HG02571 (cell line): ENCODE data around the gene CISTR.

Source experiments
- ATAC-seq: cut with Tn5 transposase; IDR thresholded peaks from one replicate; pipeline ENCODE4 v1.9.1; 2021; ENCODE audit warnings: mild to moderate bottlenecking, moderate library complexity; ENCODE audit not compliant: unreplicated experiment

Gene CISTR

DNA sequence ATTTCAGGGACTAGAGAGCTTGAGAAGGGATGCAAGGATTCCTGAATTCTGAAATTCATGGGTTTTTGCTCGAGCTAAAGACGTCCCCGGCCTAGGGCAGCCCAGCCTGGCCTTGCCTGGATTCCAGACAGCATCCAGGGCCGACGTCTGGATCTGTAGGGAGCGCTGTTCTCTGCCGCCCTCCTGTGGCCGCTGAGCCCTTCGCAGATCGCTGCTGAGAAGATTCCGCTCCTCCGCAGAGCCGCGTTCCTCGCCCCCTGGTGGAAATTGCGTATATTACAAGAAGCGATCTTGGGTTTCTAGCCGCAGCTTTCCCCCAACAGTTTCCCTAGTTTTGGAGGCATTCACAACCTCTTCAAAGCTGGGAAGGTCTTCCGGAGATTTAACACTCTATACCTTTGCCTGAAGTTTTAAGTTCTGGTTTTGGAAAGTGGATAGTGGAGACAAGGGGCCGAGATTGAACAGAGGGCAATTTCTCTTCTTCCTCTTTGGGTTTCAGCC is 5.1 kb downstream of the CISTR start:
- no peak for ATAC-seq

DNA sequence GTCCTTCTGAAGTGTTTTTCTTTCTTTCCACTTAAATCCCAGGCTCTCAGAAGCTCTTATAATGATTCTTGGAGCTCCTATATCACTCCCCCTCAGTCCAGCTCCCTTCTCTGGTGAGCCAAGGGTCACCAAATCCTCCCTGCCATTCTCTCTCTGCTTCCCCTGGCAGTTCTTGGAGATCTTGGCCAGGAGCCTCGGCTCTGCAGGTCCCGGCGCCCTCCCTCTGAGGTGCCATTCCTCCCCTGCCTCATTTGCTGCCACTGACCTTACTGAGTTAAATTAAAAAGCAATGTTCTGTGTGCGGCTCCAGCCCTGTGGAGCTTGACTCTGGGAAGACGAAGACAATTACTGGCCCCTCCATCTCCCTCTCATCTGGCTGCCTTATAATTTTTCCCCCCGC is 7.0 kb downstream of the CISTR start:
- ATAC-seq, result no peak

DNA sequence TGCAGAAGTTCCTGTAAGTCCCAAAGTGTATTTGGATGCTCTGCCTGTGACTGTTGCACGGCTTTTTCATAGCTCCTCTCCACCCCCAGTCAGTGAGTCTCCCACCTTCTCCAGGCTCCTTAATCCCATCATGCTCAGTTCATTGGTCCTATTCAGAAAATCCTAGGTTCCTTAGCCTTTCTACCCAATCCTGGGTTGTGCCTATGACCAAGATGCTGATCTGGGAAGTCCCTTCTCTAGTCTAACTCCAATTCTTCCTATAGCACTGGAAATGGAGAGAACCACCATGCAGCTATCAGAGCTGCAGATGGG is 7.7 kb downstream of the CISTR start:
- ATAC-seq, result no peak

DNA sequence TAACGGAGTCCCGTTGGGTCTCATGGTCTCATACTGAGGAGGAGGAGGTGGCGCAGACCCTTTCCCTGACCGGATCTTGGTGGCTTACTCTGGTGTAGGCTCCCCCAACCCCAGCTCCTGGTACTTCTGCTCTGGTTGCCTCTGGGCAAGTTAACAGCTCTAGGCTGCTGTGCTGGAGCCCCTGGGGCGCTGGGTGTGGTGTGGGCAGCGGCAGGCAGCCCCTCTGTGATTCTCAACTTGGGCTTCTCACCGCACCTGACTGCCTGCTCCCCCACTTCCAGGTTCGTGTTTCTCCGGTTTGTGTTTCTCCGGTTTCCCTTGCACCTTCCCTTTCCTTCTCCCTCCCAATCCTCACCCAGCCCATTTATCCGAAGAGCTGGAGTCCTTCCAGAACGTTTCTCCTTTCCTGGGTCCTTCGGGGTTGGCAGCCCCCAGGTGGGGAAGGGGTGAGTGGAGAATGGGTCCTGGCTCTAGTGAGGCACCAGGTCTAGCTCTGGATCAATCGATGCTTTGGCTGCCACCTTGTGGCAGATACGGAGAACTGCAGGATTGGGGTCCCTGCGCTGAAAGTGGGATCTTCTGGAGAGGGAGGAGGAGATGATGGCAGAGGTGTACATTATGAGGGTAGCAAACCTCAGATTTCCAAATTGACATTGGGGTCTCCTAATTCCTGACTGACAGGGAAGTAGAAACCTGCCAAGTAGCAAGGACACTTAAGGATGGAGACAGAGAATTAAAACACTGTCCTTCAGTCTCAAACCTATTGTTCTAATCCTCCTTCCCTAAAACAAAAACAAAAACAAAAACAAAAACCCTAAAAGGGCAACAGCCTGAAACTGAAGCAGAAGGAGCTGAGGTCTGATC is 8.3 kb downstream of the CISTR start:
- no peak for ATAC-seq

DNA sequence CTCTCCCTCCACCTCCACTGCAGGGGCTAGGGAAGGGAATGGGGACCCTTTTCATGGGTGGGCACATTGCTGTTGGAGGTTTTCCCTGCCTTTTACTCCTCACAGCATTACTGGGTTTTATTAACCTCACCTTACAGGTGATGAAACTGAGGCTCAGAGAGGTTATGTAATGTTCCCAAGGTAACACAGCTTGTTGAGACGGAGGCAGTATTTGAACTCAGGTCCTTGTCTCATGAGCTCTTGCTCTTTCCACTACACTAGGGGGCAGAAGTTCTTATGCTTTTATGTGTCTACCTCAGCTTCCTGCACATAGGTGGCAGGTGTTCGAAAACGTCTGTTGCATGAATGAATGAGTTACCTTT is 11.7 kb downstream of the CISTR start:
- ATAC-seq, result no peak

DNA sequence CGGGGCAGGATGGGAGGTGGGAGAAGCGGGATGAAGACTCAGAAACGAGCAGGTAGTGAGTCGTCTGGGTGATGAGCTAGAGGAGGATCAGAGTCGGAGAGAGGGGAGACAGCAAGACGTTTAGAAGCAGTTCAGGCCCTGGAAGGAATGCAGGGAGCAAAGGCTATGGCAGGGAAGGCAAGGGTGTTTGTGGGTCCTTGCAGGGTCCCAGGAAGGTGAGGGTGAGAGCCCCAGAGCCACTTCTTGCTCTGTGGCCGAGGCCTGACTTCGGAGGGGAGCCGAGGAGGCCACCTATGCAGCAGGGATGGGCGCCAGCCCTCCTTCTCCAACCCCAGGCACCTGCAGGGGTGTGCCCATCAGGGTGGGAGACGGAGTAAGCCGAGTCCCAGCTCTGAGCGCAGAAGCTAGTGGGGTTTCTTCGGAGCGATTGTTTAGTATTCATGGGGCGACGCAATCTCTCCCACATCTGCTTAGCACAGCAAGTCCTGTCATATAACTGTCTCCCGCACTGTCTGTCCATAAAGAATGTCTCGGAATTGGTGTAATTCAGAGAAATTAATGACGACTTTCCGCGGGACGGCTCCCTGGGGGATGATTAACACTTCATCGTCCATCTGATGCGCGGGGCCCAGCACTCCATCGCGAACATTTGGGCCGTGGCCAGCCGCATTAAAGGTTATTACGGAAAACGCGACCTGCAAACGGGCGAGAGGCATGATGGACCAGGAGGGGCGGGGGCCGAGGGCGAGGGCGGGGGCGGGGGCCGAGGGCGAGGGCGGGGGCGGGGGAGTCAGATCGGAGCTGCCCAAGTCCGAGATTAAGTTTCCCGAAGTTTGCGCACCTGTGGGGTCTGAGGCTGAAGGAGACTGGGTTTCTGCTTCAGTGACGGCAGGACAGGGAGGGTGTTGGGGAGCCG is 12.3 kb downstream of the CISTR start:
- ATAC-seq, result no peak

DNA sequence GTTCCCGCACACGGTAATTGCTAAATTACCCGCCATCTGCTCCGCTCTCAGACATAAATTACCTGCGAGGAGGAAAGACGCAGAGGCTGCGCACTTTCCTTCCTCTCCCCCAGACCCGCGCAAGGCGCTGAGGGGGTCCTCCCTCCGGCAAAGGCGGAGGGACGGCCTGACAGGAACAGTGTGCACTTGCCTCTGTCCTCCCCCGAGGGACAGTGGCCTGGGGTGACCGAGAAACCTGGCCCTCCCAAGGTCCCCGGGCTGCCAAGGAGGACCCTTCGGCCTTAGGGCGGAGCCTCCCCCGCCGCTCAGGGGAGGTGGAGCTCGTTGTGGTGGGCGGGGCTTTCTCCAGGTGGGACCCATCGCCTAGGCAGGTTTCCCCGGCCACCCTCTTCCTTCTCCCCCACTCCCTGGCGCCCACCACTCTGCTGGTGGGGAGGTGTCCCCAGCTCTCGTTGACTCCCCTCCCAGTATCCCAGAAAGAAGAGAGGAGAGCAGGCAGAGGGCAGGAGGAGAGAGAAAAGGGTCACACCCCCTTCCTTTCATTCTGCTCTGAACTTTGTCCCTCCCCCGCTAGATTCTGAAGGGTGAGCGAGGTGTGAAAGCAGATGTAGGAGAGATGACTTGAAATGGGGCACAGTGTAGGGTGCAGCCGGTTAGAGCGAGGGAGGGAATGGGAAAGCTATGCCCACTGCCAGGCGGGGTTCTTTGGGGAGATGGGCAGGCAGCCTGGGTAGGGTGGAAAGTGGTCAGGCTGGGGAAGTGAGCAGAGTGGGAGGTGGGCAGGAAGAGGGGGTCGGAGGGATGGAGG is 13.2 kb downstream of the CISTR start:
- ATAC-seq, result no peak

DNA sequence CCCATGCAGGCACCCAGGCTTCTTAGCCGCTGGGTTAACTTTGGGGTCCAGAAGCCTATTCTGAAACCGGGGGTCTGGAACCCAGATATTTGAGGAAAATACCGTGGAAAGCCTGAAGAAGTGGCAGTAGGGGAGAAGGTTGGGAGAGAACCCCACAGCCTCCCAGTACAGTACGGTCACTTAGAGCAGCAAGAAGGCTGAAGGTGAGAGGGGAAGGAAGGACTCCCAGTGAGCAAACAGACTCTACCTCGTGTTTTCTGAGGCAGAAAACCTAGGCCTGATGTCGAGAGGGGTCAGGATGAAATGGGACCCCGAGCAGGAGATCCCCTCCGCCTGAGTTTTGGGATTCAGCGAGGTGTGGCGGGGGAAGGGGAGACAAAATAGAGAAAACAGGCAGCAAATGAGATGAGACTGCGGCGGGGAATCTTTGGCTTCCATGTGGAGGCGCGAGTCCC is 13.8 kb downstream of the CISTR start:
- ATAC-seq, result no peak

DNA sequence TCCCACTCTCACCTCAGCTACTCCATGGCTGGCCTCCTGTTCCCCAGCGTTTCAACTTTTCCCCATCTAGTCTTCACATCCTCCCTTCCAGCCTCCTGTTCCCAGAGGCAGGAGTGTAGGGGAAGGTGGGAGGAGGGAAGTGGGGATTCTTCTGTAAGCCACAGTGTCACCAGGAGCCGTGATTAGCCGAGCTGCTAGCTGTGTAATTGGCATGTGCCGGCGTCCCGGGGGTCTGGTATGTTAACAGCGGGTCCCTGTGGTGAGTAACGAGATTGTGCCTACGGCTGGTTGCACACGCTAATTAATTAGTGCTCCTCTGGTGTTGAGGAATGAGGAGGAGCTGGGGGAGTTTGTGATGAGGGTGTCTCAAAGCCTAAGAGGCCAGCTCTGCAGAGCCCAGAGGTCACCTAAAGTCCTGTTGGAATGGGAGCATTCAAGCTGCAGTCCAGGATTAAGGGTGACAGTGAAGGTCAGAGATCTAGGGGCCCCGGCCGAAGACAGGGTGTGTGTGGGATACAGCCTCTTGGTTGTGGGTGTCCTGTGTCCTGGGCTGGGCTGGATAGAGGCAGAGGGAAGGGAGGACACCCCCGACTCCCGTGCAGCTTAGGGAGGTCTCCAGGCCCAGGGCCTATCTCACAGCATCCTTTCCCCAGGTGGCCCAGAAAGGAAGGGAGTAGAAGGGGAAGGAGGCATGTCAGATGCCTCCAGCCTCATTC is 14.5 kb downstream of the CISTR start:
- ATAC-seq, result no peak

DNA sequence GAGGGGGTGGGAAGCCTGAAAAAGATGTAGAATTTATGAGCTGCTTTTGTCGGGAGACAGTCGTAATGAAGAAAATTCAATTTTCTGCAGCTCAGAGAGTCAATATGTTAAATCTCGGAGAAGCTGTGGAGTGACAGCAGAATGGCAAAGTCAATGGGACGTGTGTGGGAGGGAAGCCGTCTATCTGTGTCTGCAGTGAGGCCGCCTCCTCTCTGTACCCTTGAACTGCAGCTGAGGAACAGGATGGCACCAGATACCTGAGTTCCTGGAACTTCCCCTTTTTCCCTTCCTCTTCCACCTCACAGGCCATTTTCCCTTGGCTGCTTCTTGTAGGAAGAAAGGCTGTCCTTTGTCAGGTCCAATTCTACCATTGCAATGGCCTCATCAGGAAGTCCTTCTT is 15.2 kb downstream of the CISTR start:
- ATAC-seq, result no peak

DNA sequence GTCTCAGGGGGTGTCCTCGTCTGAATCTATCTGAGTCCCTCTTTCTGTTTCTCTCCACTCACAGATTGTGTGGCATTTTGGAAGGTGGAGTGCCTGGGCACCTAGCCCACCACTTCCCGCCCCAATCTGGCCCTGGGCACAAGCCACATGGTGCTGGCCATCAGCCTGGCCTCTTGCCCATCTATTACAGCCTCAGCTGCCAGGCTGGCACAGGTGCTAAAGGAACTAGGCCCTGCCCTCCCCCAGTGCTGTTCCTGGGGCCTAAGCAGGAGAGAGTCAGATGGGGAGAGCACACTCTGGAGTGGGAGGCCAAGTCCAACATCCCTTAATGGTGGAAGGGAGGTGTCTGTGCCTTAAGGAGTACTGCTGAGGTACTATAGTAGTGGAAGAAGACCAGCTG is 16.2 kb downstream of the CISTR start:
- ATAC-seq, result no peak

DNA sequence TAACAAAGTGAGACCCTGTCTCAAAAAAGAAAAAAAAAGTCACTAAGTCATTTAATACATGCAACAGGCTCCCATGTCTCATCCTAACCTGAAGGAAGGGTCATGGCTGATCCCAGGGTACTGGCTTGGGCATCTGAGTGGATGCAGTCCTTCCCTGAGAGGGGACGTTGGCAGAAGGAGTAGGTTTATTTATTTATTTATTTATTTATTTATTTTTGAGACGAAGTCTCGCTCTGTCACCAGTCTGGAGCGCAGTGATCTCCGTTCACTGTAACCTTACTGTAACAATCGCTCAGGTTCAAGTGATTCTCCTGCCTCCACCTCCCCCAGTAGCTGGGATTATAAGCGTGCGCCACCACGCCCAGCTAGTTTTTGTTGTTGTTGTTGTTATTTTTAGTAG is 17.4 kb downstream of the CISTR start:
- ATAC-seq, result no peak

DNA sequence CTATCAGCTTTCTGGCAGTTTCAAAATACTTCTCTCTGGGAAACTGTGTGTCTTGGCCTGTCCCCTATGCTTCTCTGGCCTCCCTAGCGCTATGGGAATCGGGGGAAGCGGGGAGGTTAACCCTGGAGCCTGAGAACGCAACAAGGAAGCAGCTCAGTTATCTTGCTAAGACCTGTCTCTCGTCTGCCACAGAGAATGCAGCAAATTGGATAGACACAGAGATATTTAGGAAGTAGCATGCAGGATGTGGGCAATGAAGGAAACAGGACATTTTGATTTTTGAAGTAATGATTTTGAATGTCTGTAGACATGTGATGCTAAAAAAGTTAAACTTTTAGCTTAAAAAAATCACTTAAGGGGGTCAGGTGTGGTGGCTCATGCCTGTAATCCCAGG is 18.0 kb downstream of the CISTR start:
- no peak for ATAC-seq

DNA sequence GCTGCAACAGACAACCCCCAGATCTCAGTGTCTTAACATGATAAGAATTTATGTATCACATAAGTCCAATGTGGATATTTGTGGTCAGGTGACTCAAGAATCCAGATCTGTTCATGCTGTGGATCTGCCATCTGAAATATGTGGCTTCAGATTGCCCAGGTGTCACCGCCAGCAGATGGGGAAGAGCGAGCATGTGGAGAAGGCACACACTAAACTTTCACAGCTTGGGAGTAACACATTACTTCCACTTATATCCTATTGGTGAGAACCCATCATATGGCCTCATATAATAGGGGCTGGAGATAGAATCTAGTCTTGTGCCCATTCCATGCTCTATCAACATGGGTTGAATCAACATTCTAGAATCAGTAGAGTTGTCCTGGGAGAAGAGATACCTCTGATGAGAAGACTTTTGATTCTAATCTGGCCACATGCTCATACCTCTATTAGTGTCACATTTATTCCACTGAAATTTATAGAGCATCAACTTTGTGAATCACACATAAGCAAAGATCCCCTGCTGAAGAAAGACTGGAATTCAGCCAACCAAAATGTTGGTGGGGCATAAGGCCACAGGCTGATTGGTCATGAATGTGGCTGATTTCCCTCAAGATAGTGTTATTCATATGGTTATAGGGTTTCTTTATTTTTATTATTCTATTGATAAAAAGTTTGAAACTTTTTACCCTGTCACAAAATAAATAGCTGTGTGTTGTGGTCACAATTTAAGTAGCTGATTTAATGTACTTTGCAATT is 18.6 kb downstream of the CISTR start:
- no peak for ATAC-seq

DNA sequence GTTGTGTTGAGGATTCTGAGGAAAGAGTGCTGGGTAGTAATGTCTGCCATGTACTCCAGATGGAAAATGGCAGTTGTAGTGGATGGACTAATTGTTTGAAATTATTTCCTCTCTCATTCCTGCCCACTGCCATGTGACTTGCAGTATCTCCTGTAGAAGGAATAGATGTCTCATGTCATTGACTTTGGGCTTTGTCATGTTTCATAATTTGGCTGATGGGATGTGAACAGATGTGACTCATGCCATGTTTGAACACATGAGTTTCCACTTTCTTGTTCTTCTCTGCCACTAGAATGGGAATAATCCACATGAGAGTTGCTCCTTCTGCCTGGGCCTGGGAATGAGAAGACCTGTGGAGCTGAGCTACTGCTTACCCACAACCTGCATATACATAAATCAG is 22.1 kb downstream of the CISTR start:
- ATAC-seq, result no peak

DNA sequence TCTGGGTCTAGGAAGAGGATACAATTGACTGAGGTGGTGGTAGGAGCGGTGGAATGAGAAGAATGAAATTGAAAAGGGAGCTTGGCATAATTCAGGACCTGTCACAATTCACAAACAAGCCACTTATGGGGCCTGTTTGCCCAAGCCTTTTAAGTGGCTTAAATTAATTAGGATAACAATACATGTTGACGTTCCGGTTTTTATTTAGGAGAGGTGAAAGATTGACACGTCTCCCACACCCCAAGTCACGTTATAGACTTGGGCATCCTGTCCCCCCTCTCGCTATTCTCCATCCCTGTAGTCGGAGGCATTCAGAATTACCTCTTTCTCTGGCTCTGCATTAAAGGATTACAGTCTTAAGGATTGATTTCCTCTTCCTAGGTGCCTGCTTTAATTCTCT is 23.6 kb downstream of the CISTR start:
- ATAC-seq, result no peak

DNA sequence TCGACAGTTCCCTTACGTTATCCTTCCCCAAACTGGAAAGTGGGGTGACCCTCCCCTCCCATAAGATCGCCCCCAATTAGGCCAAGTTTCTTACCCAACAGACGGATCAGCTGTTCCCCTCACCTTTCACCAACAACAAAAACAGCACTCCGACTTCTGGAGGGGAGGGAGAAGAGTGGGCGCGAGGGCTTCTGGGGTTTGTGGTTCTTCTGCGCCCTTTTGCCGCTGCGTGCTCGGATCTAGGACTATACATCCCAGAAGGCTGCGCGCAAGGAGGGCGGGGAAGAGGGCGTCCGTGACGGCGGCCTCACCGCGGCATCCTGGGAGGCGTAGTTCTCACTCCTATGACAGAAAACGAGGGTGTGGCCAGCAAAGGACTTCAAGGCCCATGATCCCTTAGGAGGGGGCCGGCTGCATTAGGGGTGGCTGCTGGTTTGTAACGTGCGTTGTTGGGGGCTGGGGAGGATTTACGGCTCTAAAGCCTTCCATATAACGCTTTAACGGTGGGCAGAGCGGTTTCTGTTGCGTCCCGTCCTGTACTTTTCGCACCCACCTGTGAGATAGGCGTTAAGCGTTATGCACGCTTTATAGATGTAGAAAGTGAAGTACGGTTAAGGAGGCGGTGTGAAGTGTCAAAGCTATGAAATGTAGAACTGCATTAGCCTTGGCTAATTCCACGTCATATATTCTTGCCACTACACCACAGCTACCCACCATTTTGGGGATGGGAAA is 24.3 kb downstream of the CISTR start, which contains the start of gene CALCOCO1:
TSS of gene CALCOCO1 (minus strand) at position 143 of the 732 bp plus-strand sequence. CDS start 2,210 bp downstream, outside the sequence.
- ATAC-seq, result peak; percentile 98

DNA sequence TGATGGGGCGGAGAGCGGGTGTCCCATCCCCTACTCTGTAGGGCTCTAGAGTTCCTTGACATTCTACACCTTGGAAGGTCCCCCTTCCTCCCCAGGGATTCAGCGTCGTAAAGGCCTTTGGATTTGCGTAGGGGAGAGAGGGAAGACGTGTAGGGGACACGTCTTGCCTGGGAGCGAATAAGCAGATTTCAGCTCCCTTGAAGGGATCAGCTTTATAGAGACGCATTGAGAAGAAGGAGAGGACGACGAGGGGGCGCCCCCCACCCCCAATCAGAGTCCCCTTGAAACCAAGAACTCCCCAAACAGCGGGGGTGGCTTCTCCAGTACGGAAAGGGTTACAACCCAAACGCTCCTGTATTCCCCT is 24.9 kb downstream of the CISTR start:
- ATAC-seq, result no peak

DNA sequence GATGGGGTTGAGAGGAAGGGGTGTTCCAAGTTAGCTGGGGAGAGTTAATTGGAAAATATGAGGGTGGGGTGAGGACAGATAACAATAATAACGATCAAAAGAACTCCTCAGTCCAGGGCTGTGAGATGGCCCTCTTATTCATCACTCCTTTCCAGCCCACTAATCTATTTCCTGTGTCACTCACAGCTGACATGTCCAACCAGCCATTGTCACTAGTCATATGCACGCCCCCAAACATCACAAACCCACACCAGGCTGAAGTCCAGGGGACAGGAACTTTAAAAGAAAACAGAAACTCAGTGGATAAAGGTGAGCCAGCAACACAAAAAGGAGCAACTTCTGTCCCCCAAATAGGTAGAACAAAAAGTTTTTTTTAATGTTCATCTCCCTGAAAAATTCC is 25.4 kb downstream of the CISTR start:
- ATAC-seq, result no peak
